Mesendoderm (in vitro differentiated cells): Measurements from ENCODE around the gene GASK1B.
A peak's percentile ranks its signal among the peaks of the same experiment; 100 is the strongest.

Experiments
- DNase-seq: peaks from one replicate; pipeline ENCODE4 v3.0.0; 2013
- H2AK5ac ChIP-seq: 2 replicates; pipeline ENCODE4 v1.6.1; 2013; ENCODE audit warnings: low read length, inconsistent platforms
- H2BK120ac ChIP-seq: 2 replicates; pipeline ENCODE4 v1.6.1; 2013; ENCODE audit warnings: low read depth, mild to moderate bottlenecking, low read length, moderate library complexity, mixed read lengths
- H2BK15ac ChIP-seq: replicated peaks from 2 replicates; pipeline ENCODE4 v1.6.1; 2013; ENCODE audit warnings: low read depth, mild to moderate bottlenecking, moderate library complexity
- H2BK5ac ChIP-seq: 2 replicates; pipeline ENCODE4 v1.6.1; 2013; ENCODE audit warnings: low read length, inconsistent platforms
- H3K18ac ChIP-seq: 2 replicates; pipeline ENCODE4 v1.6.1; 2013; ENCODE audit warnings: mild to moderate bottlenecking, low read length, mixed read lengths
- H3K23ac ChIP-seq: one replicate; pipeline ENCODE4 v1.6.1; 2013; ENCODE audit warnings: low read length
- H3K27ac ChIP-seq: 2 replicates; pipeline ENCODE4 v1.5.1; 2013; ENCODE audit warnings: low read depth, mild to moderate bottlenecking, inconsistent platforms, low read length, moderate library complexity
- H3K27me3 ChIP-seq: 2 replicates; pipeline ENCODE4 v1.6.1; 2013; ENCODE audit warnings: low read length, control low read depth, mild to moderate bottlenecking, inconsistent platforms; ENCODE audit not compliant: insufficient read depth, poor library complexity
- H3K36me3 ChIP-seq: 2 replicates; pipeline ENCODE4 v1.6.1; 2013; ENCODE audit warnings: low read length, inconsistent platforms; ENCODE audit not compliant: control insufficient read depth, insufficient read depth
- H3K4ac ChIP-seq: one replicate; pipeline ENCODE4 v1.6.1; 2013; ENCODE audit warnings: low read depth, mild to moderate bottlenecking, low read length, moderate library complexity
- H3K4me1 ChIP-seq: 2 replicates; pipeline ENCODE4 v1.6.1; 2013; ENCODE audit warnings: low read depth, low read length, inconsistent platforms; ENCODE audit not compliant: control insufficient read depth
- H3K4me2 ChIP-seq: 2 replicates; pipeline ENCODE4 v1.6.1; 2013; ENCODE audit warnings: low read length
- H3K4me3 ChIP-seq: 2 replicates; pipeline ENCODE4 v1.5.1; 2013; ENCODE audit warnings: mild to moderate bottlenecking, low read length
- H3K56ac ChIP-seq: one replicate; pipeline ENCODE4 v1.6.1; 2013; ENCODE audit warnings: low read length
- H3K79me1 ChIP-seq: 2 replicates; pipeline ENCODE4 v1.6.1; 2013; ENCODE audit warnings: low read length, inconsistent platforms
- H3K79me2 ChIP-seq: 2 replicates; pipeline ENCODE4 v1.6.1; 2013; ENCODE audit warnings: mild to moderate bottlenecking, low read length; ENCODE audit not compliant: control insufficient read depth, insufficient read depth
- H3K9ac ChIP-seq: 2 replicates; pipeline ENCODE4 v1.6.1; 2013; ENCODE audit warnings: low read length, inconsistent platforms
- H4K5ac ChIP-seq: one replicate; pipeline ENCODE4 v1.6.1; 2013; ENCODE audit warnings: low read length
- H4K8ac ChIP-seq: one replicate; pipeline ENCODE4 v1.6.1; 2013; ENCODE audit warnings: low read depth, mild to moderate bottlenecking, control low read depth, low read length, moderate library complexity
- WGBS: extraction: QIAGEN DNeasy Blood & Tissue Kit; methylation state at CpG from one replicate; pipeline ENCODE4 v1.1.7; 2013; ENCODE audit warnings: low lambda C conversion rate, missing lambda C conversion rate; ENCODE audit not compliant: insufficient coverage; ENCODE audit errors: extremely low coverage; 5-methylcytosine and 5-hydroxymethylcytosine counted together

The GASK1B gene

GRCh38 chr4:158202481-158202880 is 29.7 kb upstream of the GASK1B start:
- Histone ChIP-seq H2AK5ac (no peak overlapping the region), H3K18ac (no peak overlapping the region), H3K27me3 (no peaks in the 10 kb centered on the region), H3K56ac (no peak overlapping the region), H3K9ac (no peak overlapping the region), H3K4ac (no peak overlapping the region), H3K27ac (no peak overlapping the region), H2BK120ac (no peak overlapping the region), H3K36me3 (no peaks in the 10 kb centered on the region), H3K4me3 (no peak overlapping the region), H4K8ac (no peak overlapping the region), H2BK5ac (no peak overlapping the region), H3K4me1 (no peaks in the 10 kb centered on the region), H2BK15ac (no peak overlapping the region), H3K23ac (no peak overlapping the region), H3K4me2 (no peak overlapping the region), H3K79me1 (no peaks in the 10 kb centered on the region), H4K5ac (no peak overlapping the region), H3K79me2 (no peaks in the 10 kb centered on the region)
- WGBS, result no CpG with 5 or more reads among the region's 1 CpG
- no peak for DNase-seq

- H3K9ac ChIP-seq, result no peak overlapping the region
- H3K18ac ChIP-seq, result no peak overlapping the region
- no peak overlapping the region for H4K8ac ChIP-seq
- no peak overlapping the region for H3K56ac ChIP-seq
- no peaks in the 10 kb centered on the region for H3K27me3 ChIP-seq
- no peaks in the 10 kb centered on the region for H3K4me1 ChIP-seq
- H3K23ac ChIP-seq, result no peak overlapping the region
- H3K79me1 ChIP-seq, result no peaks in the 10 kb centered on the region
- DNase-seq, result no peak
- no peak overlapping the region for H3K4ac ChIP-seq
- no peak overlapping the region for H3K27ac ChIP-seq
- no peaks in the 10 kb centered on the region for H3K36me3 ChIP-seq
- no peak overlapping the region for H2BK15ac ChIP-seq
- no peak overlapping the region for H2AK5ac ChIP-seq
- H2BK5ac ChIP-seq, result no peak overlapping the region
- H4K5ac ChIP-seq, result no peak overlapping the region
- H3K4me2 ChIP-seq, result no peak overlapping the region
- no peaks in the 10 kb centered on the region for H3K79me2 ChIP-seq
- no peak overlapping the region for H2BK120ac ChIP-seq
- no peak overlapping the region for H3K4me3 ChIP-seq
These were observed 29.1 kb upstream of the GASK1B start for GRCh38 chr4:158201876-158202275.

- H3K56ac ChIP-seq, result no peak overlapping the region
- no peak overlapping the region for H3K9ac ChIP-seq
- no peaks in the 10 kb centered on the region for H3K36me3 ChIP-seq
- H2BK5ac ChIP-seq, result no peak overlapping the region
- peak; percentile 23 for DNase-seq
- no peak overlapping the region for H2BK120ac ChIP-seq
- H3K4me1 ChIP-seq, result no peaks in the 10 kb centered on the region
- H4K8ac ChIP-seq, result no peak overlapping the region
- H3K27me3 ChIP-seq, result no peaks in the 10 kb centered on the region
- no peak overlapping the region for H3K27ac ChIP-seq
- no peak overlapping the region for H4K5ac ChIP-seq
- H3K23ac ChIP-seq, result no peak overlapping the region
- H3K18ac ChIP-seq, result no peak overlapping the region
- H3K79me2 ChIP-seq, result no peaks in the 10 kb centered on the region
- no peak overlapping the region for H2AK5ac ChIP-seq
- no peak overlapping the region for H3K4me2 ChIP-seq
- no CpG with 5 or more reads among the region's 4 CpGs for WGBS
- no peak overlapping the region for H2BK15ac ChIP-seq
- H3K4ac ChIP-seq, result no peak overlapping the region
- no peaks in the 10 kb centered on the region for H3K79me1 ChIP-seq
- H3K4me3 ChIP-seq, result no peak overlapping the region
These were observed 28.5 kb upstream of the GASK1B start for GRCh38 chr4:158201322-158201721.

- Histone ChIP-seq H4K8ac (no peak overlapping the region), H3K18ac (no peak overlapping the region), H4K5ac (no peak overlapping the region), H3K4me2 (no peak overlapping the region), H3K36me3 (no peaks in the 10 kb centered on the region), H3K27ac (no peak overlapping the region), H3K79me1 (no peaks in the 10 kb centered on the region), H2BK5ac (no peak overlapping the region), H2AK5ac (no peak overlapping the region), H3K4ac (no peak overlapping the region), H3K27me3 (no peaks in the 10 kb centered on the region), H3K79me2 (no peaks in the 10 kb centered on the region), H3K9ac (no peak overlapping the region), H3K4me3 (no peak overlapping the region), H2BK15ac (no peak overlapping the region), H2BK120ac (no peak overlapping the region), H3K56ac (no peak overlapping the region), H3K23ac (no peak overlapping the region), H3K4me1 (no peaks in the 10 kb centered on the region)
- WGBS, result no CpG with 5 or more reads among the region's 3 CpGs
- DNase-seq, result no peak
These were observed 27.4 kb upstream of the GASK1B start for GRCh38 chr4:158200214-158200613.

GRCh38 chr4:158197194-158197776 is 24.5 kb upstream of the GASK1B start:
- Histone ChIP-seq H3K36me3 (no peaks in the 10 kb centered on the region), H3K79me1 (no peaks in the 10 kb centered on the region), H3K27ac (no peak overlapping the region), H3K56ac (no peak overlapping the region), H3K9ac (no peak overlapping the region), H3K18ac (no peak overlapping the region), H3K27me3 (no peaks in the 10 kb centered on the region), H3K79me2 (no peaks in the 10 kb centered on the region), H3K4me1 (no peaks in the 10 kb centered on the region), H2BK15ac (no peak overlapping the region), H2BK5ac (no peak overlapping the region), H3K23ac (no peak overlapping the region), H4K8ac (no peak overlapping the region), H3K4me2 (no peak overlapping the region), H3K4me3 (no peak overlapping the region), H2AK5ac (no peak overlapping the region), H2BK120ac (no peak overlapping the region), H4K5ac (no peak overlapping the region), H3K4ac (no peak overlapping the region)
- WGBS, result no CpG with 5 or more reads among the region's 5 CpGs
- DNase-seq, result no peak

GRCh38 chr4:158195297-158195696 is 22.5 kb upstream of the GASK1B start:
- Histone ChIP-seq H3K18ac (no peak overlapping the region), H4K5ac (no peak overlapping the region), H3K4me1 (no peaks in the 10 kb centered on the region), H3K9ac (no peak overlapping the region), H2BK5ac (no peak overlapping the region), H3K79me1 (no peaks in the 10 kb centered on the region), H3K56ac (no peak overlapping the region), H2BK120ac (no peak overlapping the region), H2BK15ac (no peak overlapping the region), H3K27ac (no peak overlapping the region), H3K79me2 (no peaks in the 10 kb centered on the region), H3K4me2 (no peak overlapping the region), H4K8ac (no peak overlapping the region), H3K27me3 (no peaks in the 10 kb centered on the region), H3K4ac (no peak overlapping the region), H3K36me3 (no peaks in the 10 kb centered on the region), H3K23ac (no peak overlapping the region), H2AK5ac (no peak overlapping the region), H3K4me3 (no peak overlapping the region)
- no CpG with 5 or more reads among the region's 1 CpG for WGBS
- no peak for DNase-seq
